Loucy (cell line): Measurements from ENCODE around the gene THADA.

Experiments
- CTCF ChIP-seq: fragments of 200-600 bp; sonication (generic); conservative IDR thresholded peaks from 2 replicates; pipeline ENCODE4 v1.5.1; 2014; ENCODE audit warnings: mild to moderate bottlenecking, antibody characterized with exemption, low read length
- EZH2phosphoT487 ChIP-seq: fragments of 200-600 bp; IDR thresholded peaks from 2 replicates; pipeline ENCODE4 v1.6.1; 2018; ENCODE audit warnings: antibody characterized with exemption, mild to moderate bottlenecking, moderate library complexity, borderline replicate concordance

GRCh38 chr2:43541165-43541564 is 54.7 kb downstream of the THADA start:
- TF ChIP-seq CTCF = no peak
- TF ChIP-seq EZH2phosphoT487 = no peak
